GM18907 (cell line): ENCODE results near the gene FOXP1.

Source experiments
- ATAC-seq: cut with Tn5 transposase; IDR thresholded peaks from one replicate; pipeline ENCODE4 v1.9.1; 2021; ENCODE audit warnings: mild to moderate bottlenecking, moderate library complexity; ENCODE audit not compliant: unreplicated experiment

Gene FOXP1

GRCh38 chr3:71406972-71407810, 176.3 kb downstream of the FOXP1 start:
- no peak for ATAC-seq

- no peak for ATAC-seq
Measured at GRCh38 chr3:71402911-71403310, 180.6 kb downstream of the FOXP1 start.

DNA sequence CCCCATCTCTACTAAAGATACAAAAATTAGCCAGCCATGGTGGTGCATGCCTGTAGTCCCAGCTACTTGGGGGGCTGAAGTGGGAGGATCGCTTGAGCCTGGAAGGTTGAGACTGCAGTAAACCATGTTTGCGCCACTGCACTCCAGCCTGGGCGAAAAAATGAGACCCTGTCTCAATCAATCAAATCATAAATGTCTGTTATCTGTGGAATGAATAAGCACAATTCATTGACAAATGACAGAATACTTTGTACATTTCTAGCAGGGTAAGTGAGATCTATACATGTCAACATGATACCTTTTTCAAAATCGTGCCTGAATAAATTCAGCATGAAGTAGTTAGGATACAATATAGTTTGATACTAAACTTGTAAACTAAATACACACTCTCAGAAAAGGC, 181.2 kb downstream of the FOXP1 start:
- no peak for ATAC-seq

DNA sequence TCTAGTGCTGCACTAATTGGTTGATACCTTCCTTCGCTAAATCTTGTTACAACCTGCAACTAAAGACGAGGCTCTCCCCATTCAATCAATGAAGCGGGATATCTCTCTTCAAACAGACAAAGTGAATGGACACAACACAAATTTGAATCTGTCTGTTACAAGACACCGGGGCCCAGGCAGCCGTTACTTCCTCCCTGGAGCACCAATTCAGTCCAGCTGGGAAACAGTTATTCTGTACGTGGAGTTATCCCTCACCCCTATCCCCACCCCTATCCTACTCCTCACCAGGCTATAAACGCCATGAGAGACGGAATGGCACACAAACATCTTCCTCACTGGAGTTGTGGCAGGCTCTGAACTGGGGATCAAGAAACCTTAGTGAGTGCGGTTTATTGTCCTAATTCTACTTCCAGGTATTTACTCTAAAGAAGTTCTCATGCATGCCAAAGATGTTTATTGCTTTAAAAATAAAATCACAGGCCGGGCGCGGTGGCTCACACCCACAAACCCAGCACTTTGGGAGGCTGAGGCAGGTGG, 181.8 kb downstream of the FOXP1 start:
- no peak for ATAC-seq

- no peak for ATAC-seq
Measured at GRCh38 chr3:71400986-71401451, 182.5 kb downstream of the FOXP1 start.

DNA sequence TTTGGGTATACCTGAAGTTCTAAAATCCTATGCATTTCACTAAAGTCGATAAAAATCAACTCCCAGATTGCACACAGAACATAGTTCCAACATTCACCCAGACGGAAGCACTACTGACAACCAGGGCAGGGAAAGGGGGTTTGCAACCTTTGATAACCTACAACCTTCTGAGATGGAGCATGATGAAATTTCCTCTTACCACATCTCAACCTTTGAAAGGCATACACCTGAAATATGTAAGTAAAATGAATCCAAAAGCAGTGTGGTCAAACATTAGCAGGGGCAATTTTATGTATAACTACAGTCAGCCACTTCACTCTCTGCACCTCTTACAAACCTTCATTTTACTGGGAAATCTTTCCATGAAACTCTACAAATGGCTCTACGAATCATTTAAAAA, 184.1 kb downstream of the FOXP1 start:
- ATAC-seq: no peak

GRCh38 chr3:71398157-71398836, 185.2 kb downstream of the FOXP1 start:
- no peak for ATAC-seq

GRCh38 chr3:71397726-71398125, 185.8 kb downstream of the FOXP1 start:
- ATAC-seq: no peak

DNA sequence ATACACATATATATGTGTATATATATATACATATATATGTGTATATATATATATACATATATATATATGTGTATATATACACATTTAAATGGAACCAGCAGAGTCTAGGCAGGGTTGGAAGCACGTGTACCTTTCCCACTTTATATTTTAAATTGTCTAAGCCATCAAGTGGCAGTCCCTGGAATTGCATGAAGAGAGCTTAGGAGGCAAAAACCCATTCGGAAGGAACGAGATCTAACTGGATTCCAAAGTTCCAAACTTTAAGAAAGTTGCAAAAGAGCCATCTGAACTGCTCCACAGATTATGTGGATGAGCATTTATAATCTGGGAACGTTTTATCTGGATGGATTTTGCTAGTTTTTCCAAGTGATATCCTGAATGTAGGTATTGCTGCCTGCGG, 186.5 kb downstream of the FOXP1 start:
- ATAC-seq: no peak

DNA sequence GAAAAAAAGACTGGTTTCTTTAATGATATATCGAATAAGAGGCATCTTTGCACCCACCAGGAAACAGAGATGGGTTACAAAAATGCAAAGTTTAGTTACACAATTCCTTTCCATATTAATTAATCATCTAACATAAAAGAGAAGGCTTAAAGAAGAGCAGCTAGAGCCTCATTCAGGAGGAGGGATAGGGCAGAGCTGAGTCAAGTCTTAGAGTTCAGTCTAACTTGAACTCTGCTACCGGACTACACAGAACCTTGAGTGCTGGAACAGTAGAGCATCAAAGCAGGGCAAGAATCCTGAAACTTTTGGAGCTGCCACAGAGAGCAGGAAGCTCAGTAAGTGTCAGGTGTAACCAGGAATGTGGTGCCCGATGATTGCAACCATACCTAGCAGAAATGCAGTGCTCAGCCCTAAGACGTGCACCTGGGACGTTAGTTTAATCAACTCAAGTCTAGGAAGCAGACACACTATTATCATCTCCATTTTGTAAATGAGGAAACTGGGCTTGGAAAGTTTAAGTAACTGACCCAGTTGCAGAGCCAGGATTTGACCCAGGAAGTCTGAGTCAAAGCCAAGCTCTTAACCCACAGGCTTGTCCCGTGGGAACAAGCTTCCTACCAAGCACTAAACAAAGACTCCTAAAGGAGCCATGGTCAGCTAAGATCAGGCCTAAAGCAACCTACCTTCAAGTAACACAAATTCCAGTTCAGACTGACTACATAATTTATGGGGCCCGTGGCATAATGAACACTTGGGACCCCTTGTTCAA, 187.4 kb downstream of the FOXP1 start:
- no peak for ATAC-seq

DNA sequence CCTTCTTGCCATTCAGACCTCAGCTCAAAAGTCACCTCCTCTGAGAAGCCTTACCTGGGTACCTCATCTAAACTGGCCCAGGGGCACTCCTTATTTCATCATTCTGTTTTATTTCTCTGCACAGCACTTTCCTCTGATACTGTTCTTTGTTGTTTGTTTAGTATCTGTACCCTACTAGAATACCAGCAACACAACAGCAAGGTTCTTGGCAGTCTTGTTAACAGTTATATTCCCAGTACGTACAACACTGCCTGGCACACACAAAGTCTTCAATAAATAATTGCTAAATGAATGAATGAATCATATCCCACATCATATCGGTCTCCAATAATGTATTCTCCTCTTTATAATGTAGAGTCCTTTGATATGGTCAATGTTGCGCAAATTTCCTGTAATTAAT, 188.1 kb downstream of the FOXP1 start:
- ATAC-seq: no peak

DNA sequence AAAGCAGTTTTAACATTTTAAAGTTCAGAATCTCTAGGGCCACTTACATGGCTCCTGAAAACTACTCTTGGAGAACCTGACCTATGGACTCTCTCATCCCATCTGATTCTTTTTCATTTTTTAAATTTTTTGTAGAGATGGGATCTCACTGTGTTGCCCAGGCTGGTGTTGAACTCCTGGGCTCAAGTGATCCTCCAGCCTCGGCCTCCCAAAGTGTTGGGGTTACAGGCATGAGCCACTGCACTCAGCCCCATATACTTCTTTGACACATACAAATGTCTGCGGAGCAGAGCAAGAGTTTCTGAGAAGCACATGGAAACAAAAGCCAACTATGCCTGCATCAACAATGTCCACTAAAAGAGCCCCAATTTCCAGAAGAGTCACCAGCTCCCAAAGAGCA, 189.8 kb downstream of the FOXP1 start:
- no peak for ATAC-seq

GRCh38 chr3:71393093-71393492, 190.4 kb downstream of the FOXP1 start:
- ATAC-seq: peak; percentile 50

DNA sequence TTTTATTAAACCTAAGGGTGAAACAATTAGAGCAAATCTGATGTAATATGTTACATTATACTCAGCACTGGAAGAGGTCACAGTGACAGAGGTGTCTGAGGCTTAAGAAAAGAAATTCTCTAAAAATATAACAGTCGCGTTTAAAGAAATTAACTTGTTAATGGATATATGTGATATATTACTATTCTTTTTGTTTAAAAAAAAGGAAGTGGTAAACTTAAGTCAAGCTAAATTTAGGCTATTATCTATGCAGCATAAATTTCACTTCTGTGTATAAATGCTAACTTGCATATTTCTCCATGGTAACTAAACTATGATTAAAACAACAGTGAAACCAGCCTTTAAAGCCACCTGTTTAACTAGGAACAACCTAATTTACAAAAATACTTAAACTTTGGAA, 191.3 kb downstream of the FOXP1 start:
- ATAC-seq: peak; percentile 74

DNA sequence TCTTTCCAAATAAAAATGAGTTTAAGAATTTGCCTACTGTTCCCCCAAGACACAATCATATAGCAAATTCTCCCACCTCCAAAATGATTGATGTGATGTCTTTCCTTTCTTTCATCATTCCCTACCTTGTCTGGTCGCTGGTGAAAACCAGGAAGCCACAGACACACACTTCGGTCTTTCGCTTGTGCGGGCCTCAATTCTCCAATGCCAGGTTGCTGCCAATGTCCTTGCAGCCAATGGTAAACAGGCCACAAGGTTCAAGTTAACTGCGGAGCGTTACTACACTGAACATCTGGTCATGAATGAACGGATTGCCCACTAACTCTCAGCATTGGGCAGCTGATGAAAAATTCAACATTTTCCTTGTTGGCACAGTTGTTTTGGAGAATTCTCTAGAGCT, 192.2 kb downstream of the FOXP1 start:
- no peak for ATAC-seq

DNA sequence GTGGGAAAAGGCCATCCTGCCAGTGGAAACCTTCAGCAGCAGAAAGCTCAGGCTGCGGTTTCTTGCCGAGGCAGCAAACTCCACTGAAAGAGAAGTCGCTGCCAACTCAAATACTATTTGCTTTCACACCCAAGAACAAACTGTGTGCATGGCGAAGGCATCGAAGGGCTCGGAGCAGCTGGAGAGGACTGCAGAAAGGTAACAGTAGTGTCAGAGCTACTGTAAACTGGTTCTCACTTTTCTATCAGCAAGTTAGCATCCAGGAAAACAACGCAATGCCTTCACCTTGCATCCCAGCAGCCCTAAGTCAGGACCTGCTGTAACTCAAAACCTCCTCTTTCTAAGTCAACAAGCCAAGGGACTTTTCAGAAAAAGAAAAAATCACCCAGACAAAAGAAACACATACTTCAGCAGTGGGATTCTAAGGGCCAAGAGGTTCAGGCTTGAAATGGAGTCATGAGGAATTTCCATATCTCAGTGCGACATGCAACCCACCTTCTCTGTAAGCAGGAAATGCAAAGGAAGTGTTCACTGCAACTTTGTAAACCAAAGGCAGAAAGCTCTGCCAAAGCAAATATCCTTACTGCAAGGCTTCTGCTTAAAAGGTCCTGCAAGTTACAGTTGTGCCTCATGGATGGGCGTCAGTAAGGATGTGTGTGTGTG, 193.5 kb downstream of the FOXP1 start:
- ATAC-seq: no peak

DNA sequence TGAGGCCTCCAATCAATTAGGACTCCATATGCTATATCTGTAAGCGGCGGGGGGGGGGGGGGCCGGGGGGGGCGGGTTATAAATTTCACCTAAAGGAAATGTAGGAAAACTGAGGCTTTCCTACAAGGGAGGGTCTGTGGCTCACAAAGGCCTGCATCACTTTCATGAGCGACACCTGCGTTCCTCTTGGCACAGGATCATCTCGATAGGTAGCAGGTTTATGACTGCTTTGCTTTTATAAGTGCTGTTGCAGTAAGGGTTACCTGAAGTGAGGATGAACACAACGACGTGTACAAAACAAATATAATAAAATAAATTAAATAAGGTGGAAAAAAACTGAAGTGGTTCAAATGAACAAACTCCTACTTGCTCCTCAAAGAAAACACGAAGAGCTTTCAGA, 194.3 kb downstream of the FOXP1 start:
- ATAC-seq: no peak

- ATAC-seq: no peak
Measured at GRCh38 chr3:71388535-71389120, 194.9 kb downstream of the FOXP1 start.

DNA sequence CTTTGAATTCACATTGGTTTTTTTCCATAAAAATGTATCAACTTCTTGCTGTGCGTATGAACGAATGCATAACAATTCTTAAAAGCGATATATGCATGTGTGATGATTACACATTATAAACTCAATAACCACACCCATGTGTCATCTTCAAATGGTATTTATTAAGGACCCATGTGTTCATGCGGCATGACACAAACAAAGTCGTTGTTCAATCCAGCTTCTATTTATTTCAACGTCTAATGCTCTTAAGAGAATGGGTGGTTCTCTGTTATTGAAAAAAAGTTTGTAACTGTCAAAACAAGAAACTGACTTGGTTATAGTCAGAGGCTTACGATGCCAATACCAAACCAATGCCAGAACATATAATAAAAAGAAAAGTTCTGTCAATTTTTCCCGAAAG, 195.9 kb downstream of the FOXP1 start:
- no peak for ATAC-seq
